ENCODE data around the gene CTNNBL1. TPM values are rescaled to one million over a fixed set of nuclear protein-coding genes. Genes with fewer than 3 reads are reported as not detected.
"Not testable (repeated sequence)": the region's sequence is repeated elsewhere in the genome, so short reads cannot be mapped to it uniquely, and the experiment has no call there.

CTNNBL1 gene
- total and polyA plus RNA-seq, 5 donors: 43.8 to 65.7 (median 54.7) TPM

- ATAC-seq (no peak), DNase-seq (no peak)
- Histone ChIP-seq H3K27me3 (ENCODE audit: control insufficient read depth, insufficient read depth) (no peaks in the 10 kb centered on the region), H3K27ac (ENCODE audit: low read length) (no peak overlapping the region), H3K4me1 (ENCODE audit: control insufficient read depth, insufficient read depth, low read length) (peaks cover 2% of the 10 kb centered on the region), H3K4me3 (ENCODE audit: low read length) (no peak overlapping the region), H3K9me3 (ENCODE audit: control insufficient read depth, low read length) (no peaks in the 10 kb centered on the region)
- intact Hi-C loops (cut with DNase I): no loop called here
- WGBS: 83% methylated on average over 3 of the region's 3 CpGs
Measured at GRCh38 chr20:37695684-37696342, 2.0 kb downstream of the CTNNBL1 start.

DNA sequence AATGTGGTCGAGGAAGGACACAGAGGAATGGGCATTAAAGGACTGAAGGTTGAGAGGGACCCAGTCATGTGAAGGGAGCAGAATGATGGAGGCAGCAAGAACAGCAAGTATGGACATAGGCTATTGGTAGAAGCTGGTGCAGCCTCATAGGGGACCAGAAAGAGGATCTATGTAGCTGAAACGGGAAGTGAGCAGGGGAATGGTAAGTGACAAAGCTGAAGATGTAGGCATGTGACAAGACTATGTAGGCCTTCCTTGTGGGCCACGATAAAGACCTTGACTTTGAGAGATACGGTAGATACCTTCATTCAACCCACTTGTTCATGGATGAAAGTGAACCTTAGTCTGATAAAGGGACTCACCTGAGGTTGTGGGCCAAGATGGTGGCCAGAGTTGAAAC is 3.5 kb downstream of the CTNNBL1 start:
- Histone ChIP-seq H3K27me3 (ENCODE audit: control insufficient read depth, insufficient read depth) (no peaks in the 10 kb centered on the region), H3K27ac (ENCODE audit: low read length) (no peak overlapping the region), H3K4me3 (ENCODE audit: low read length) (no peak overlapping the region), H3K4me1 (ENCODE audit: control insufficient read depth, insufficient read depth, low read length) (peaks cover 4% of the 10 kb centered on the region), H3K9me3 (ENCODE audit: control insufficient read depth, low read length) (no peaks in the 10 kb centered on the region)
- no peak for DNase-seq
- intact Hi-C loops (cut with DNase I): no loop called here
- ATAC-seq: no peak
- WGBS: 94% methylated on average over 4 of the region's 4 CpGs

DNA sequence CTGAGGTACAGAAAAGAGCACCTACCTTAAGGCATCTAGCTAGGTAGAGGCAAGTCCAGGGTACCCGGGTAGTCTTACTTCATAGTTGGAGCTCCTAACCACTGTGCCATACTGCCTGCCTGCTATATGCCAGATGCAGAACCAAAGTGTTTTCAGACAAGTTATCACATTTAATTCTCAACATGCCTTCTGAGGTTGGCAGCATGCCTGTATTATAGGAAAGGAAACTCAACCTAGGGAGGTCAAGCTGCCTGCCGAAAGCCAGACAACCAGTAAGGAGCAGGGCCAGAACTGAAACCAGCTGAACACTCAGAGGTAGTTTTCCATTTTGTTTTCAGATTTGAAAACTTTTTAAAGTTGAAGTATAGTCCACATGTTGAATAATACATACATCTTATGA is 5.4 kb downstream of the CTNNBL1 start:
- intact Hi-C loops (cut with DNase I): no loop called here
- ATAC-seq (peak; percentile 81 to 84), DNase-seq (peak in 2 of 3 donors; percentile 19 to 46)
- Histone ChIP-seq H3K4me3 (ENCODE audit: low read length) (no peak overlapping the region), H3K27me3 (ENCODE audit: control insufficient read depth, insufficient read depth) (no peaks in the 10 kb centered on the region), H3K4me1 (ENCODE audit: control insufficient read depth, insufficient read depth, low read length) (peaks cover 7% of the 10 kb centered on the region), H3K27ac (ENCODE audit: low read length) (no peak overlapping the region), H3K9me3 (ENCODE audit: control insufficient read depth, low read length) (no peaks in the 10 kb centered on the region)
- 42% methylated on average over 2 of the region's 2 CpGs for WGBS

DNA sequence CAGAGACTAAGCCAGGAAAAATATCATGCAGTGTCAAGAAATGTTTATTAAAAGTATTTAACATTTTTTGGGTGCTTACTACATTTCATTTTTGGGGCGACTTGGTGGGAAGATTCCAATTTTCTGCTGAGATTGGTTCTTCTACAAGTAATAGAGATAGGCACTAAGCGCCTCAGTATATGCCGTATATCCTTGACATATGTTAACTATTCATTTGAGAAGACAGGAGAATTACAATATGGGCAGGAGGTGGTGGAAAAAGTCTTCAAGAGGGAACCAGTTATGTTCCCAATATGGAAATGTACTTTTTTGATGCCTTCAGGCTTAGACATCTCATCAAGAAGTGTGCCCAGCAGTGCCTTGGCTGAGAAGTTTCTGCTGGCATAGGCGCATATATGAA is 6.5 kb downstream of the CTNNBL1 start:
- WGBS: 95% methylated on average over 4 of the region's 4 CpGs
- DNase-seq (no peak), ATAC-seq (no peak)
- intact Hi-C loops (cut with DNase I): no loop called here
- H3K27ac ChIP-seq (ENCODE audit: low read length): no peak overlapping the region
- no peak overlapping the region for H3K4me3 ChIP-seq (ENCODE audit: low read length)
- no peaks in the 10 kb centered on the region for H3K9me3 ChIP-seq (ENCODE audit: control insufficient read depth, low read length)
- peaks cover 7% of the 10 kb centered on the region for H3K4me1 ChIP-seq (ENCODE audit: control insufficient read depth, insufficient read depth, low read length)
- H3K27me3 ChIP-seq (ENCODE audit: control insufficient read depth, insufficient read depth): no peaks in the 10 kb centered on the region

GRCh38 chr20:37701676-37702075 is 7.8 kb downstream of the CTNNBL1 start:
- DNase-seq; intact Hi-C loops (cut with DNase I); ATAC-seq: not testable (repeated sequence)

GRCh38 chr20:37702403-37703034 is 8.7 kb downstream of the CTNNBL1 start:
- intact Hi-C loops (cut with DNase I): no loop called here

More at GRCh38 chr20:37701676-37702075, 7.8 kb downstream of the CTNNBL1 start:
- H3K9me3 ChIP-seq (ENCODE audit: control insufficient read depth, low read length); H3K4me1 ChIP-seq (ENCODE audit: control insufficient read depth, insufficient read depth, low read length); H3K27ac ChIP-seq (ENCODE audit: low read length); H3K4me3 ChIP-seq (ENCODE audit: low read length); H3K27me3 ChIP-seq (ENCODE audit: control insufficient read depth, insufficient read depth): not testable (repeated sequence)
- 88% methylated on average over 17 of the region's 17 CpGs for WGBS

GRCh38 chr20:37703035-37703845 is 9.4 kb downstream of the CTNNBL1 start:
- 66% methylated on average over 6 of the region's 6 CpGs for WGBS
- ATAC-seq: no peak
- no peak for DNase-seq
- no peak overlapping the region for H3K27ac ChIP-seq (ENCODE audit: low read length)
- H3K27me3 ChIP-seq (ENCODE audit: control insufficient read depth, insufficient read depth): no peaks in the 10 kb centered on the region
- no peak overlapping the region for H3K4me3 ChIP-seq (ENCODE audit: low read length)
- intact Hi-C loops (cut with DNase I): no loop called here
- H3K4me1 ChIP-seq (ENCODE audit: control insufficient read depth, insufficient read depth, low read length): peaks cover 6% of the 10 kb centered on the region
- H3K9me3 ChIP-seq (ENCODE audit: control insufficient read depth, low read length): no peaks in the 10 kb centered on the region

More at GRCh38 chr20:37702403-37703034, 8.7 kb downstream of the CTNNBL1 start:
- Histone ChIP-seq H3K27ac (ENCODE audit: low read length) (no peak overlapping the region), H3K27me3 (ENCODE audit: control insufficient read depth, insufficient read depth) (no peaks in the 10 kb centered on the region), H3K4me1 (ENCODE audit: control insufficient read depth, insufficient read depth, low read length) (peaks cover 7% of the 10 kb centered on the region), H3K4me3 (ENCODE audit: low read length) (no peak overlapping the region), H3K9me3 (ENCODE audit: control insufficient read depth, low read length) (no peaks in the 10 kb centered on the region)
- 60% methylated on average over 1 of the region's 1 CpG for WGBS
- ATAC-seq: no peak
- DNase-seq: no peak

DNA sequence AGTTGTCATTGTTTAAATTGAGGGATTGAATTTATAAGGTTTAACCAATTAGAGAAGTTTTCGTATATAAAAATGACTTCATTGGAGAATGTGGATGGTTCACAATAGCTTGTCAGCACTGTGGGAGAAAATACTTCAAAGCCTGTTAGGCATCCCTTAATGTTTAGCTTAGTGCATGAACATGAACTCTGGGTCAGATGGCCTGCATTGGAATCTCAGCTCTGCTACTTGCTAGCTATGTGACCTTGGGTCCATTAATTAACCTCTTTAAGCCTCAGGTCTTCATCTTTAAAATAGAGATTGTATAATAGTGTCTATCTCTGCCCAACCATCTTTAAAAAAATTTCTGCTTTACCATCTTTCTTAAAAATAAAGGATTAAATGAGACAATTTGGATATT is 11.1 kb downstream of the CTNNBL1 start:
- Histone ChIP-seq H3K9me3 (ENCODE audit: control insufficient read depth, low read length) (no peaks in the 10 kb centered on the region), H3K27ac (ENCODE audit: low read length) (no peak overlapping the region), H3K27me3 (ENCODE audit: control insufficient read depth, insufficient read depth) (no peaks in the 10 kb centered on the region), H3K4me1 (ENCODE audit: control insufficient read depth, insufficient read depth, low read length) (peaks cover 5% of the 10 kb centered on the region), H3K4me3 (ENCODE audit: low read length) (no peak overlapping the region)
- 99% methylated on average over 1 of the region's 1 CpG for WGBS
- DNase-seq (no peak), ATAC-seq (no peak)
- intact Hi-C loops (cut with DNase I): no loop called here

GRCh38 chr20:37706298-37706697 is 12.5 kb downstream of the CTNNBL1 start:
- ATAC-seq: no peak
- Histone ChIP-seq H3K9me3 (ENCODE audit: control insufficient read depth, low read length) (no peaks in the 10 kb centered on the region), H3K27ac (ENCODE audit: low read length) (no peak overlapping the region), H3K27me3 (ENCODE audit: control insufficient read depth, insufficient read depth) (no peaks in the 10 kb centered on the region), H3K4me3 (ENCODE audit: low read length) (no peak overlapping the region), H3K4me1 (ENCODE audit: control insufficient read depth, insufficient read depth, low read length) (peaks cover 13% of the 10 kb centered on the region)
- WGBS: 91% methylated on average over 3 of the region's 3 CpGs
- no peak for DNase-seq
- intact Hi-C loops (cut with DNase I): no loop called here

- WGBS: 60% methylated on average over 2 of the region's 2 CpGs
- H3K27ac ChIP-seq (ENCODE audit: low read length): peak overlapping the region; percentile 30
Measured at GRCh38 chr20:37711001-37711400, 17.2 kb downstream of the CTNNBL1 start.

More at GRCh38 chr20:37711001-37711400, 17.2 kb downstream of the CTNNBL1 start:
- Histone ChIP-seq H3K4me3 (ENCODE audit: low read length) (no peak overlapping the region), H3K4me1 (ENCODE audit: control insufficient read depth, insufficient read depth, low read length) (peaks cover 17% of the 10 kb centered on the region), H3K9me3 (ENCODE audit: control insufficient read depth, low read length) (no peaks in the 10 kb centered on the region), H3K27me3 (ENCODE audit: control insufficient read depth, insufficient read depth) (no peaks in the 10 kb centered on the region)
- DNase-seq (no peak), ATAC-seq (peak; percentile 17 to 68)
- intact Hi-C loops (cut with DNase I): no loop called here

All from right cardiac atrium (tissue), 5 donors.